SK-N-MC (cell line): Measurements from ENCODE around the gene AFF1.

ENCODE experiments used
- EZH2 ChIP-seq: fragments of 200-600 bp; sonication (generic); IDR thresholded peaks from one replicate; pipeline ENCODE4 v1.6.1; 2017; ENCODE audit warnings: antibody characterized with exemption
- FOXP2 ChIP-seq: optimal IDR thresholded peaks from 2 replicates; pipeline ENCODE3; 2011; ENCODE audit warnings: mild to moderate bottlenecking, moderate library complexity; ENCODE audit not compliant: insufficient read depth; ENCODE audit errors: extremely low read length, control extremely low read depth
- POLR2AphosphoS5 ChIP-seq: IDR thresholded peaks from 2 replicates; pipeline ENCODE4 v1.6.1; 2012; ENCODE audit warnings: mild to moderate bottlenecking, low read depth, low read length, borderline replicate concordance

DNA sequence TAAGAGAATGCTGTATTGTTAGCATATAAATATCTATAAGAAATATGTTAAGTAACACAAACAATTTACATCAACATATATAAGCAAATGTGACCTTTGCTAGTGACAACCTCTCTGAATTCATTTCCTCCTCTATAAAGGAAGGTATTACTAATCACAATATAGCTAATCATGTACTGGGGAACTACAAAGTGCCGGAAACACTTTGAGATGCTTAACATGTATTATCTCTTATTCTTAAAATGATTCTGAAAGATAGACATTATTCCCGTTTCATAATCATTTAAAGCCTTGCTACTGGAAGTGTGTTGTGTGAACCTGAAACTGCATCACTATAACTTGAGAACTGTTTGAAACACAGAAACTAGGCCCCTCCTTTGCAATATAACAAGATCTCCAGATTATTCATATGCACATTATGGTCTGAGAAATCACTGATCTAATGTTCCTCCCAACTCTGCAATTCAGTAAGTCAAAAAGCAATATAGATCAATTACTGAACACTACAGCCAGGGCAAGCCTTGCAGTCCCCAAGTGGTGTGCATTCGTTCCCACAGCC is 231.6 kb downstream of the AFF1 start:
- TF ChIP-seq POLR2AphosphoS5 (no peak), EZH2 (no peak), FOXP2 (no peak)
